Right cardiac atrium (tissue), 5 donors: ENCODE data around the gene SMG5. TPM values are rescaled to one million over a fixed set of nuclear protein-coding genes. Genes with fewer than 3 reads are reported as not detected.

Experiments
- ATAC-seq, 2 donors: fragments of 200-7000 bp; cut with Tn5 transposase; one replicate each; pipeline versions ENCODE4 v1.8.0 to v1.9.1; 2020; ENCODE audit warnings: moderate library complexity in 2 of 2, mild to moderate bottlenecking in 1 of 2
- DNase-seq, 3 donors: peaks; one replicate each; pipeline ENCODE4 v3.0.0-alpha.2; 2020
- H3K27ac ChIP-seq: one replicate; pipeline ENCODE4 v1.5.1; 2013; ENCODE audit warnings: mild to moderate bottlenecking, low read length, control low read depth, moderate library complexity
- H3K27me3 ChIP-seq: one replicate; pipeline ENCODE4 v1.6.1; 2013; ENCODE audit not compliant: control insufficient read depth, insufficient read depth
- H3K4me1 ChIP-seq: one replicate; pipeline ENCODE4 v1.6.1; 2013; ENCODE audit warnings: low read length; ENCODE audit not compliant: control insufficient read depth, insufficient read depth
- H3K4me3 ChIP-seq: one replicate; pipeline ENCODE4 v1.5.1; 2013; ENCODE audit warnings: low read length, control low read depth
- H3K9me3 ChIP-seq: one replicate; pipeline ENCODE4 v1.6.1; 2013; ENCODE audit warnings: low read length; ENCODE audit not compliant: control insufficient read depth
- WGBS: extraction: QIAGEN DNeasy Blood & Tissue Kit; methylation state at CpG from one replicate; pipeline ENCODE4 v1.1.7; 2013; 5-methylcytosine and 5-hydroxymethylcytosine counted together
- intact Hi-C, 4 donors: fragments of 100-400 bp; cut with DNase I; formaldehyde crosslinking; loops; one replicate each; pipeline versions ENCODE4 v1.11.0 to v1.14.0; 2022 to 2023
- polyA plus RNA-seq: library from polyadenylated mRNA; stranded (reverse); fragments of 200-250 nt; gene quantifications from one replicate; pipeline ENCODE4 v1.2.3, GENCODE V29; 2013
- total RNA-seq, 4 donors: library from RNA; stranded (reverse); fragmentation: NEBNext Ultra II Directional; extraction: Animal tissue kit (Norgen Biotek cat#: 25700); gene quantifications; one replicate each; pipeline ENCODE4 v1.2.1, GENCODE V29; 2021
- donor health status: healthy with polysubstance abuse.
- donor health status: DM: no; HTN: yes; CAD: no.
- donor health status: DM: no; HTN: no; CAD: no.
- donor health status: DM: no; HTN: yes; CAD: no; lungs with severe emphysema.
- donor health status: DM: yes; HTN: yes; CAD: no.

Gene SMG5
- total and polyA plus RNA-seq, 5 donors: 55.2 to 73.6 (median 60.6) TPM

- DNase-seq (no peak), ATAC-seq (no peak)
- Histone ChIP-seq H3K4me1 (no peaks in the 10 kb centered on the region), H3K27ac (no peak overlapping the region), H3K27me3 (no peaks in the 10 kb centered on the region), H3K4me3 (no peak overlapping the region), H3K9me3 (no peaks in the 10 kb centered on the region)
- 82% methylated on average over 2 of the region's 2 CpGs for WGBS
- intact Hi-C loops: no loop called here
These were observed 24.9 kb downstream of the SMG5 start for GRCh38 chr1:156257711-156258110.

- Histone ChIP-seq H3K4me3 (no peak overlapping the region), H3K27me3 (no peaks in the 10 kb centered on the region), H3K9me3 (no peaks in the 10 kb centered on the region), H3K27ac (no peak overlapping the region), H3K4me1 (no peaks in the 10 kb centered on the region)
- ATAC-seq (no peak), DNase-seq (no peak)
- 95% methylated on average over 3 of the region's 3 CpGs for WGBS
- intact Hi-C loops: no loop called here
These were observed 29.0 kb downstream of the SMG5 start for GRCh38 chr1:156253634-156254033.

- DNase-seq (no peak), ATAC-seq (peak in 1 of 2 donors; percentile 3)
- Histone ChIP-seq H3K27me3 (no peaks in the 10 kb centered on the region), H3K4me3 (no peak overlapping the region), H3K4me1 (no peaks in the 10 kb centered on the region), H3K27ac (no peak overlapping the region), H3K9me3 (no peaks in the 10 kb centered on the region)
- 30% methylated on average over 3 of the region's 3 CpGs for WGBS
- intact Hi-C loops: no loop called here
These were observed 31.1 kb downstream of the SMG5 start for GRCh38 chr1:156251527-156251926.

- 82% methylated on average over 5 of the region's 5 CpGs for WGBS
- no peak for ATAC-seq
These were observed 33.0 kb downstream of the SMG5 start for GRCh38 chr1:156249593-156249992.

GRCh38 chr1:156248323-156248683 lies 34.3 kb downstream of the SMG5 start:
- DNase-seq (no peak), ATAC-seq (no peak)
- intact Hi-C loops: no loop called here
- no peak overlapping the region for H3K27ac ChIP-seq
- WGBS: 71% methylated on average over 4 of the region's 4 CpGs
- no peak overlapping the region for H3K4me3 ChIP-seq
- H3K4me1 ChIP-seq: peaks cover 5% of the 10 kb centered on the region
- H3K27me3 ChIP-seq: no peaks in the 10 kb centered on the region
- H3K9me3 ChIP-seq: no peaks in the 10 kb centered on the region

More at GRCh38 chr1:156249593-156249992, 33.0 kb downstream of the SMG5 start:
- DNase-seq: no peak
- H3K4me1 ChIP-seq: peaks cover 5% of the 10 kb centered on the region
- H3K4me3 ChIP-seq: no peak overlapping the region
- no peaks in the 10 kb centered on the region for H3K27me3 ChIP-seq
- no peaks in the 10 kb centered on the region for H3K9me3 ChIP-seq
- no peak overlapping the region for H3K27ac ChIP-seq
- intact Hi-C loops: no loop called here

- Histone ChIP-seq H3K27me3 (no peaks in the 10 kb centered on the region), H3K9me3 (no peaks in the 10 kb centered on the region), H3K4me1 (peaks cover 5% of the 10 kb centered on the region), H3K27ac (no peak within 1 kb of the TSS), H3K4me3 (no peak within 1 kb of the TSS)
- DNase-seq (peak; percentile 52 to 85 (median 84)), ATAC-seq (peak; percentile 49 to 62)
- 43% methylated on average over 16 of the region's 16 CpGs for WGBS
- intact Hi-C loops: no loop called here
These were observed 34.9 kb downstream of the SMG5 start, which contains the start of gene PAQR6 for GRCh38 chr1:156247460-156248322. Gene PAQR6, minus strand, starts transcription at chr1:156248056. Its CDS starts 1,325 bp downstream, at chr1:156246731.

GRCh38 chr1:156246781-156247459 lies 35.7 kb downstream of the SMG5 start:
- peaks cover 5% of the 10 kb centered on the region for H3K4me1 ChIP-seq
- intact Hi-C loops: no loop called here
- peak; percentile 70 to 87 (median 82) for DNase-seq
- H3K27ac ChIP-seq: no peak overlapping the region
- WGBS: 38% methylated on average over 16 of the region's 16 CpGs
- no peak overlapping the region for H3K4me3 ChIP-seq
- peak; percentile 63 to 64 for ATAC-seq
- no peaks in the 10 kb centered on the region for H3K9me3 ChIP-seq
- H3K27me3 ChIP-seq: no peaks in the 10 kb centered on the region

GRCh38 chr1:156246241-156246780 lies 36.3 kb downstream of the SMG5 start:
- ATAC-seq (no peak), DNase-seq (no peak)
- 55% methylated on average over 10 of the region's 10 CpGs for WGBS
- Histone ChIP-seq H3K27ac (no peak overlapping the region), H3K4me3 (no peak overlapping the region), H3K9me3 (no peaks in the 10 kb centered on the region), H3K27me3 (no peaks in the 10 kb centered on the region), H3K4me1 (peaks cover 5% of the 10 kb centered on the region)
- intact Hi-C loops: no loop called here

GRCh38 chr1:156245451-156246232 lies 37.0 kb downstream of the SMG5 start:
- peaks cover 5% of the 10 kb centered on the region for H3K4me1 ChIP-seq
- 5% methylated on average over 69 of the region's 69 CpGs for WGBS
- DNase-seq (peak in 2 of 3 donors; percentile 62 to 70), ATAC-seq (peak; percentile 1 to 3)
- H3K27ac ChIP-seq: no peak overlapping the region
- intact Hi-C loops: no loop called here
- no peaks in the 10 kb centered on the region for H3K9me3 ChIP-seq
- no peak overlapping the region for H3K4me3 ChIP-seq
- no peaks in the 10 kb centered on the region for H3K27me3 ChIP-seq

- 89% methylated on average over 17 of the region's 17 CpGs for WGBS
- intact Hi-C loops: no loop called here
- no peak overlapping the region for H3K27ac ChIP-seq
- DNase-seq: no peak
- no peaks in the 10 kb centered on the region for H3K27me3 ChIP-seq
- peaks cover 5% of the 10 kb centered on the region for H3K4me1 ChIP-seq
- H3K9me3 ChIP-seq: no peaks in the 10 kb centered on the region
- no peak for ATAC-seq
- H3K4me3 ChIP-seq: no peak overlapping the region
These were observed 37.9 kb downstream of the SMG5 start for GRCh38 chr1:156244712-156245111.
